C4-2B (cell line): Measurements from ENCODE around the gene ZNF385D.

Experiments used
- H3K27ac ChIP-seq: fragments of 450-650 bp; 2 replicates; pipeline ENCODE4 v1.5.1; 2017
- ZFX ChIP-seq: fragments of 450-650 bp; IDR thresholded peaks from 2 replicates; pipeline ENCODE4 v1.6.1; 2017
- TF ChIP-seq, protein P1 (sequence below): fragments of 450-650 bp; conservative IDR thresholded peaks from 2 replicates; pipeline ENCODE4 v1.5.1; 2017; ENCODE audit warnings: mild to moderate bottlenecking

The ZNF385D gene

DNA sequence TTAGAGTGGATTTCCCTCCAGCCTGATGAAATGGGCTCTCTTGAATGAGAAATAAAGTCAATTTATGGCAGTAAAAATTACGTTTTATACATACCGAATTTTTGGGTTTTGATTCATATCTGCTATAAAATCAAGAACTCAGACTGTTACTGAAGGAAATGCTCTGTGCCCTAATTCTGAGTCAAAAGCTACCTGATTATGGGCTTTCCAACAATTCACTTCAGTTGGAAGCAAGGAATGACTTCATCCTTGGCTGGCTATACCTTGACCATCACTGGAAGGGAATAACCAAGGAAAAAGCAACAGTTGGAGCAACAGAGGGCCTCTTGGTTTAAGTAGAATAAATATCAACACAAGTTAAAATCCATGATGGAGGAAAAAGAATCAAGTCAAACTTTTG lies 88.6 kb downstream of the ZNF385D start:
- TF ChIP-seq, protein P1, sequence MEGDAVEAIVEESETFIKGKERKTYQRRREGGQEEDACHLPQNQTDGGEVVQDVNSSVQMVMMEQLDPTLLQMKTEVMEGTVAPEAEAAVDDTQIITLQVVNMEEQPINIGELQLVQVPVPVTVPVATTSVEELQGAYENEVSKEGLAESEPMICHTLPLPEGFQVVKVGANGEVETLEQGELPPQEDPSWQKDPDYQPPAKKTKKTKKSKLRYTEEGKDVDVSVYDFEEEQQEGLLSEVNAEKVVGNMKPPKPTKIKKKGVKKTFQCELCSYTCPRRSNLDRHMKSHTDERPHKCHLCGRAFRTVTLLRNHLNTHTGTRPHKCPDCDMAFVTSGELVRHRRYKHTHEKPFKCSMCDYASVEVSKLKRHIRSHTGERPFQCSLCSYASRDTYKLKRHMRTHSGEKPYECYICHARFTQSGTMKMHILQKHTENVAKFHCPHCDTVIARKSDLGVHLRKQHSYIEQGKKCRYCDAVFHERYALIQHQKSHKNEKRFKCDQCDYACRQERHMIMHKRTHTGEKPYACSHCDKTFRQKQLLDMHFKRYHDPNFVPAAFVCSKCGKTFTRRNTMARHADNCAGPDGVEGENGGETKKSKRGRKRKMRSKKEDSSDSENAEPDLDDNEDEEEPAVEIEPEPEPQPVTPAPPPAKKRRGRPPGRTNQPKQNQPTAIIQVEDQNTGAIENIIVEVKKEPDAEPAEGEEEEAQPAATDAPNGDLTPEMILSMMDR = no peak
- TF ChIP-seq ZFX = no peak
- no peak overlapping the region for H3K27ac ChIP-seq

DNA sequence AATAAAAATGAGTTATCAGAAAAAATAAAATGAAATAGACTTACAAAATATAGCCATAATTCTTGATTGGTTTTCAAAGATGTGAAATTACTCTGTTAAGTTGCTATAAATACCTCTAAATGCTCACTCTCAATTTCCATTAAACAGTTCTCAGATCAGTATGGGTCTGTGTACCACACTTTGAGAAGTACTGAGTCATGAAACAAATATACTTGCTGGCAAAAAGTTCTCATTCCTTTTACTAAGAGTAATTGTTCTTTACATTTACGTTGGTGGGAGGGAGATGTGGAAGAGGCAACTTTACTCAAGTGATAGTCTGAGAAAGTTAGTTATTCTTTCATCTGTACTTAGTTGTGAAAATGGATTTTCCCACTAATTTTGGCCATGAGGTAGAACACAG lies 96.3 kb downstream of the ZNF385D start:
- no peak overlapping the region for H3K27ac ChIP-seq
- TF ChIP-seq, protein P1 = no peak
- TF ChIP-seq ZFX = no peak

GRCh38 chr3:21654241-21654640 lies 96.8 kb downstream of the ZNF385D start:
- H3K27ac ChIP-seq = no peak overlapping the region
- TF ChIP-seq ZFX = no peak
- TF ChIP-seq, protein P1 = no peak

DNA sequence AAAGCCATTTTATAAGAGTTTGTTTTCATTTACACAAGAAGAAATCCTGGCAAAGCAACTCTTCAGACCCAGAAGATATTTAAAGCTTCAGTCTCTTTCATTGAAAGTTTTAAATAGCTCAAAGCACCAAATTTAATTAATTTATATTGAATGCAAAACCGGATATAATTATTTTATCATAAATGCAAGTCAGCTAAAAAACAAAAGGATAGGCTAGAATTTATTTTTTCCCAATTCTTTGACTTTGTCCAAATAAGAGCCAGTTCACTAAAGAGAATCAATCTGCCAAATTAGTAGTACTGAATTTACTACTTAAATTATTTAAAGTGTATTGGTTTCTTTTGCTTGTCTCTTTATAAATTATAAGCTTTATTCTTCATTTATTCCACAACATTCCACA lies 101.5 kb downstream of the ZNF385D start:
- TF ChIP-seq ZFX = no peak
- TF ChIP-seq, protein P1 = no peak
- no peak overlapping the region for H3K27ac ChIP-seq

DNA sequence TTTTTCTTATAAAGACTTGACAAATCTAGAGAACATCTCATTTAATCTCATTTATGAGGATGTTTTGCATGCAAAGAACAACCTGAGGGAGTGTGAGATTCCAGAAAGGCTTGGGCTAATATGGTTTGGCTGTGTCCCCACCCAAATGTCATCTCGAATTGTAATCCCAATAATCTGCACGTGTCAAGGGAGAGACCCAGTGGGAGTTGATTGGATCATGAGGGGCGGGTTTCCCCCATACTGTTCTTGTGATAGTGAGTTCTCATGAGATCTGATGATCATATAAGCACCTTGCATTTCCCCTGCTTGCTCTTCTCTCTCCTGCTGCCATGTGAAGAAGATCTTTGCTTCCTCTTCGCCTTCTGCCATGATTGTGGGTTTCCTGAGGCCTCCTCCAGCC lies 103.0 kb downstream of the ZNF385D start:
- TF ChIP-seq, protein P1 = no peak
- TF ChIP-seq ZFX = no peak
- no peak overlapping the region for H3K27ac ChIP-seq

GRCh38 chr3:21645121-21645897 lies 105.7 kb downstream of the ZNF385D start:
- TF ChIP-seq, protein P1 = no peak
- no peak for TF ChIP-seq ZFX
- no peak overlapping the region for H3K27ac ChIP-seq

DNA sequence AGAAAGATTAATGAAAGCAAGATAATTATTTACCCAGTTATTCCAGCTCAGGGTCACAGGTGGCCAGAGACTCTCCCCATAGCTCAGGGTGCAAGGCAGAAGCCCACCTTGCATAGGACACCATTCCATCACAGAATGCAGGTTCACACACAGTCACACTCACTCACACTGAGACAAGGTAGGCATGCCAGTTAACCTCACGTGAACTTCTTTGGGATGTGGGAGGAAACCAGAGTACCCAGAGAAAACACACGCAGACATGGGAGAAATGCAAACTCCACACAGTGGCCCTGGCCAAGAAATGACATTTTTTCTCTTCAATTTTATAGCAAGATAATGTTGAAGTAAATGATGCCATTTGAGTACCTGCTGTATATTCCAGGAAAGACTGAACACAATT lies 106.7 kb downstream of the ZNF385D start:
- no peak for TF ChIP-seq ZFX
- TF ChIP-seq, protein P1 = no peak
- H3K27ac ChIP-seq = peak overlapping the region; percentile 45; the same call in 1 of the 2 replicates
